IPS-20b (cell line): ENCODE data around the gene COL20A1.
"Not testable (repeated sequence)": the region's sequence is repeated elsewhere in the genome, so short reads cannot be mapped to it uniquely, and the experiment has no call there.

Experiments
- H3K27ac ChIP-seq: one replicate; pipeline ENCODE4 v1.5.1; 2013; ENCODE audit warnings: low read length
- H3K27me3 ChIP-seq: 2 replicates; pipeline ENCODE4 v1.6.1; 2013; ENCODE audit warnings: mild to moderate bottlenecking, low read length, inconsistent platforms; ENCODE audit not compliant: insufficient read depth
- H3K36me3 ChIP-seq: 2 replicates; pipeline ENCODE4 v1.6.1; 2013; ENCODE audit warnings: low read depth, mild to moderate bottlenecking, inconsistent platforms, low read length, moderate library complexity; ENCODE audit not compliant: insufficient read depth
- H3K4me1 ChIP-seq: 2 replicates; pipeline ENCODE4 v1.6.1; 2013; ENCODE audit warnings: mild to moderate bottlenecking, control low read depth, inconsistent platforms, low read length, moderate library complexity; ENCODE audit not compliant: insufficient read depth
- H3K4me3 ChIP-seq: 2 replicates; pipeline ENCODE4 v1.5.1; 2013; ENCODE audit warnings: mild to moderate bottlenecking, low read length, inconsistent platforms
- H3K9ac ChIP-seq: 2 replicates; pipeline ENCODE4 v1.6.1; 2013; ENCODE audit warnings: low read depth, mild to moderate bottlenecking, inconsistent platforms, low read length, moderate library complexity
- H3K9me3 ChIP-seq: 2 replicates; pipeline ENCODE4 v1.6.1; 2013; ENCODE audit warnings: mild to moderate bottlenecking, low read depth, low read length, inconsistent platforms; ENCODE audit not compliant: insufficient read depth

Gene COL20A1

GRCh38 chr20:63337786-63338420 is 44.9 kb downstream of the COL20A1 start:
- H3K4me1 ChIP-seq: no peaks in the 10 kb centered on the region
- no peaks in the 10 kb centered on the region; the same call in 1 of the 2 replicates for H3K9me3 ChIP-seq
- H3K36me3 ChIP-seq: no peaks in the 10 kb centered on the region
- peaks cover 19% of the 10 kb centered on the region for H3K27me3 ChIP-seq
- H3K27ac ChIP-seq: no peak overlapping the region
- no peak overlapping the region for H3K4me3 ChIP-seq
- no peak overlapping the region for H3K9ac ChIP-seq

GRCh38 chr20:63339154-63340094 is 46.4 kb downstream of the COL20A1 start:
- H3K36me3 ChIP-seq, H3K27ac ChIP-seq, H3K4me3 ChIP-seq, H3K9me3 ChIP-seq, H3K9ac ChIP-seq, H3K4me1 ChIP-seq: not testable (repeated sequence)
- peaks cover 19% of the 10 kb centered on the region for H3K27me3 ChIP-seq

- not testable (repeated sequence) for H3K4me1 ChIP-seq, H3K9me3 ChIP-seq, H3K27ac ChIP-seq, H3K36me3 ChIP-seq, H3K9ac ChIP-seq, H3K4me3 ChIP-seq
- H3K27me3 ChIP-seq: peaks cover 19% of the 10 kb centered on the region
These were observed 47.2 kb downstream of the COL20A1 start for GRCh38 chr20:63340158-63340688.

GRCh38 chr20:63342561-63343459 is 49.8 kb downstream of the COL20A1 start:
- Histone ChIP-seq H3K9me3 (no peaks in the 10 kb centered on the region), H3K27ac (no peak overlapping the region), H3K9ac (no peak overlapping the region), H3K4me3 (no peak overlapping the region), H3K36me3 (no peaks in the 10 kb centered on the region), H3K27me3 (peaks cover 8% of the 10 kb centered on the region), H3K4me1 (no peaks in the 10 kb centered on the region)

- H3K27me3 ChIP-seq: no peaks in the 10 kb centered on the region
- no peak overlapping the region for H3K4me3 ChIP-seq
- H3K36me3 ChIP-seq: no peaks in the 10 kb centered on the region
- no peak overlapping the region for H3K9ac ChIP-seq
- H3K27ac ChIP-seq: no peak overlapping the region
- H3K9me3 ChIP-seq: no peaks in the 10 kb centered on the region
- H3K4me1 ChIP-seq: no peaks in the 10 kb centered on the region
These were observed 50.8 kb downstream of the COL20A1 start for GRCh38 chr20:63343460-63344445.

- Histone ChIP-seq H3K27me3 (no peaks in the 10 kb centered on the region), H3K4me1 (no peaks in the 10 kb centered on the region), H3K36me3 (no peaks in the 10 kb centered on the region), H3K27ac (no peak overlapping the region), H3K9ac (no peak overlapping the region), H3K9me3 (no peaks in the 10 kb centered on the region), H3K4me3 (no peak overlapping the region)
These were observed 51.8 kb downstream of the COL20A1 start for GRCh38 chr20:63344616-63345327.

- H3K27me3 ChIP-seq: no peaks in the 10 kb centered on the region
- no peaks in the 10 kb centered on the region for H3K4me1 ChIP-seq
- H3K9me3 ChIP-seq: no peaks in the 10 kb centered on the region
- no peak overlapping the region for H3K9ac ChIP-seq
- H3K36me3 ChIP-seq: no peaks in the 10 kb centered on the region
- no peak overlapping the region for H3K27ac ChIP-seq
- no peak overlapping the region for H3K4me3 ChIP-seq
These were observed 52.5 kb downstream of the COL20A1 start for GRCh38 chr20:63345328-63346100.

- Histone ChIP-seq H3K9me3 (no peaks in the 10 kb centered on the region), H3K36me3 (no peaks in the 10 kb centered on the region), H3K27me3 (no peaks in the 10 kb centered on the region), H3K4me3 (no peak overlapping the region), H3K4me1 (no peaks in the 10 kb centered on the region), H3K9ac (no peak overlapping the region), H3K27ac (no peak overlapping the region)
These were observed 53.4 kb downstream of the COL20A1 start for GRCh38 chr20:63346131-63347080.

GRCh38 chr20:63347081-63347741 is 54.2 kb downstream of the COL20A1 start:
- Histone ChIP-seq H3K4me3 (no peak overlapping the region), H3K9me3 (no peaks in the 10 kb centered on the region), H3K27me3 (no peaks in the 10 kb centered on the region), H3K9ac (no peak overlapping the region), H3K27ac (no peak overlapping the region), H3K36me3 (no peaks in the 10 kb centered on the region), H3K4me1 (no peaks in the 10 kb centered on the region; the same call in 1 of the 2 replicates)
